Skeletal muscle tissue (tissue), 4 donors: ENCODE measurements around the gene TPM3. TPM values are rescaled to one million over a fixed set of nuclear protein-coding genes. Genes with fewer than 3 reads are reported as not detected.
A peak's percentile ranks its signal among the peaks of the same experiment; 100 is the strongest.

ENCODE experiments used
- H3K27ac ChIP-seq: one replicate; pipeline ENCODE4 v1.7.0; 2013; ENCODE audit warnings: mild to moderate bottlenecking, low read depth, low read length, inconsistent platforms
- H3K27me3 ChIP-seq, 3 donors: one replicate each; pipeline ENCODE4 v1.7.0; 2013; ENCODE audit warnings: low read length in 3 of 3; ENCODE audit not compliant: control insufficient read depth in 3 of 3, insufficient read depth in 3 of 3
- H3K36me3 ChIP-seq, 3 donors: one replicate each; pipeline ENCODE4 v1.7.0; 2013; ENCODE audit warnings: low read length in 3 of 3; ENCODE audit not compliant: control insufficient read depth in 3 of 3, insufficient read depth in 3 of 3
- H3K4me1 ChIP-seq, 3 donors: one replicate each; pipeline ENCODE4 v1.7.0; 2013; ENCODE audit warnings: low read length in 3 of 3, mild to moderate bottlenecking in 3 of 3; ENCODE audit not compliant: control insufficient read depth in 3 of 3, insufficient read depth in 3 of 3
- H3K4me3 ChIP-seq, 3 donors: one replicate each; pipeline ENCODE4 v1.7.0; 2013; ENCODE audit warnings: low read length in 3 of 3
- H3K9ac ChIP-seq, 3 donors: one replicate each; pipeline ENCODE4 v1.7.0; 2013; ENCODE audit warnings: low read length in 3 of 3, mild to moderate bottlenecking in 3 of 3, moderate library complexity in 2 of 3, low read depth in 1 of 3
- H3K9me3 ChIP-seq, 3 donors: one replicate each; pipeline ENCODE4 v1.7.0; 2013; ENCODE audit warnings: low read length in 3 of 3; ENCODE audit not compliant: control insufficient read depth in 3 of 3
- total RNA-seq: library from RNA; depleted of rRNA; stranded (reverse); fragments of >200 nt; gene quantifications from one replicate; pipeline ENCODE4 v1.2.3, GENCODE V29; 2014
- donor health status: Osteomylitis.

Gene TPM3
- total RNA-seq, 1 donor from 2014 or later = 202 TPM

DNA sequence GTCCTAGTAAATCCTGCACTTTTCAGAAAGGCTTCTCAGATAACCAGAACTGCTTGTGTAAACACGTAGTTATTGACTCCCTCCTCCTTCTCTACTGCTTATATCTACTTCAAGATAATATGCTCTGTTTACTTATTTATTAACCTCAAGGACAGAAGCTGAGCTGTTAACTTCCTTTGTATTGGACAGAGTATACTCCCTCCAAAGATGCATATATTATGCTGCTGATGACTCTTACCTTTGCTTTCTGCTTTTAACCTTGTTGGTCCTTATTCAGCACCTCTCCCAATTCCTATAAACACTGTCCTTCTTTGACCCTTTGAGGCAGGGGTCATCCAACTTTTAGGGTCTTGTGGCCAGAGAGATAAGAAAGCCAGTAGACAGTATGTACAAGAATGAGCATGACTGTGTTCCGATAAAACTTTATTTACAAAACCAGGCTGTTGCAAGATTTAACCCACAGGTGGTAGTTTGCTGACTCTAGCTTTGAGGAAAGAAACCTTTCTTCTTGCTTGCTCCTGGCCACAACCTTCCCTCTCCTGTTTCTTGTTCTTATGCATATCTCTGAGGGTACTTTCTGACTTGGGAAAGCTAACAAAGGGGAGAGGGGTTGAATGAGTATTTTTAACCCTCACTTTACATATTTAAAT, 4.9 kb downstream of the TPM3 start:
- H3K27me3 ChIP-seq = no peaks in the 10 kb centered on the region
- no peaks in the 10 kb centered on the region for H3K9me3 ChIP-seq
- peak overlapping the region; percentile 32 to 75 (median 38) for H3K9ac ChIP-seq
- peaks cover 0 to 18% (median 0%) of the 10 kb centered on the region in 3 donors for H3K36me3 ChIP-seq
- peak overlapping the region; percentile 58 for H3K27ac ChIP-seq
- H3K4me3 ChIP-seq = peak overlapping the region; percentile 23 to 57 (median 53)
- peaks cover 7 to 17% (median 17%) of the 10 kb centered on the region in 3 donors for H3K4me1 ChIP-seq

DNA sequence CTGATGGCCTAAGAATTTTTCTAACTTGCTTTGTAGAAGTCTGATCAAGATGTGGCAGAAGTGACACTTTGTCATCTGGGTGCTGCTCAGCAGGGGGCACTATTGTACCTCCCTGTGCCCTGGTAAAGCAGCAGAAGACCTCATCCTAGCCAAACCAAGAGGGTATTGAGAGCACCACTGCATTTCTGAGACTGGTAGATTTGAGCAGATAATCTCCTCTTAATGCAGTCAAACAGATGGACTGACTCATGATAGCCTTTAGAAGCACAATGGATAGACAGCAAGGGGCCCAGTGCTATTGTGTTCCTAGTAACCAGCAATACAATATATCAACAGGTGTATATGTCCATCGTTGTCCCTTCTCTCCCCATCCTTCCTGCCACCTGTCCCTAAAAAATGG, 5.7 kb downstream of the TPM3 start:
- peaks cover 0 to 11% (median 0%) of the 10 kb centered on the region in 3 donors for H3K36me3 ChIP-seq
- no peaks in the 10 kb centered on the region for H3K9me3 ChIP-seq
- H3K27me3 ChIP-seq = no peaks in the 10 kb centered on the region
- H3K9ac ChIP-seq = no peak overlapping the region
- peaks cover 12 to 24% (median 24%) of the 10 kb centered on the region in 3 donors for H3K4me1 ChIP-seq
- peak overlapping the region in 2 of 3 donors; percentile 6 to 17 for H3K4me3 ChIP-seq
- H3K27ac ChIP-seq = no peak overlapping the region

DNA sequence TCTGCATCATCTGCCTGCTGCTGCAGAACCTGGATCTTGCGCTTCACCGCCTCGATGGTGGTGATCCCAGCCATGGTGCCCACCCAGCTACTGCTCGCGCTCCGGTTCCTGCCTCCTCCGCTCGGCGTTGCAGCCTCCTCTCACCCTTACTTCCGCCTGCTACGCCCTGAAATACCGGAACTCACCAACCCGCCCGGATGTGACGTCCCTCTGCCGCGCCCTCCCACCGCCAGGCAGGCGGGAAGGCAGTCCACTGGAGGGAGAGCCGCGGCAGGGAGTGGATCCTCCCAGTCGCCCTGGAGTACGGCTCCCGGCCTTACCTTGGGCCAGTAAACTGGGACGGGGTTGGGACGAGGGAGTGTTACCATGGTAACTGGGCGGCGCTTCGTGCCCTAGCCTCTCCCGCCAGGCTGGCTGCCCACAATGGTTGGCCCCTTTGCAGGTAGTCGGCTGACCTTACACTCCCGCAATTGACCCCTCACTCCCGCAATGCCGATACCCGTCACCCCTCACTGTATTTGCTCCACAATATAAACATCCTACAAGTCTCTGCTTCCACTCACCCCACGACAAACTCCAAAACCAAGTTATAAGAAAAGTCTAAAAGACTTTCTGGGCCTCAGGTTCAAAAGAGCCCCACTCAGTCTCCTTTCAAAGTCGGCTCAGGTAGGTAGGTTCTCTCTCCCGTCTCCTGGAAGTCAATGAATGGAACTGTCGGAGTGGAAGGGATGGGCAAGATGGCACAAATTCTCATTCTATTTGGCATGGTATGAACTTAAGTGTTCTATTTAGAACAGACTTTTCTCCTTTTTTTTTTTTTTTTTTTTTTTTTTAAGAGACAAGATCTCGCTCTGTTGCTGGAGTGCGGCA, 8.6 kb downstream of the TPM3 start:
- Histone ChIP-seq H3K9me3 (no peaks in the 10 kb centered on the region), H3K9ac (peak overlapping the region; percentile 85 to 92 (median 88)), H3K4me1 (peaks cover 34 to 47% (median 44%) of the 10 kb centered on the region in 3 donors), H3K36me3 (peaks cover 5 to 15% (median 12%) of the 10 kb centered on the region in 3 donors), H3K27ac (peak overlapping the region; percentile 94), H3K27me3 (no peaks in the 10 kb centered on the region), H3K4me3 (peak overlapping the region; percentile 89 to 95 (median 89))

DNA sequence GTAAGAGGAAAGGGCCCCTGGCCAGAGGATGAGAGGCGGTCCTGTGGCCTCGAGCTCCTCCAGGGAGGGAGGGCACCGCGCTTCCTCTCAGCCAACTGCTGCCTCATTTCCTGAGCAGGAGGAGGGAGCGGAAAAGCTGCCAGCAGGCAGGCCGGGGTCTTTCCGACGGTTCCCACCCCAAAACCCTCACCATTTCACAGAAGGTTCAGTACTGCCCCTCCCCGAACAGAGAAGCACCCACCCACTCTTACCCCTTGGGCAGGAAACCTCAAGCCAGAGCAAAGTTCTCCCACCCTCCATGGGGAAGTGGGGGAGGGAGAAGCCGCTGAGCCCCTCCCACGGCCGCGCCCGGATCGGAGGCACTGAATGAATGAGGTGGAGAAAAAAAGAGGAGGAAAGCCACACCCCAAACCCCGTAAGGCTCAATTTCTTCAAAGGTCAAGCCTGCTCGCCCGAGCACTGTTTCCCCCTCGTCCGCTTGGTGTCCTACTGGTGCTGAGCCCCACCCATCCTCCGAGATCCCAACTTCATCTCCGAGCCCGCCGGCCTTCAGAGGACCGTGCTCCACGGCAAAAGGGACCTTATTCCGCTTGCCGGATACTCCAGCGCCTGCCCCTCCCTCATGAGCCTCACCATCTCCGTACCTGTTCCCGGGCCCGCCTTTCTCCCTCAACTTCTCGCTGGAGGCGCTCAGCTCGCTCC, 9.4 kb downstream of the TPM3 start:
- H3K9ac ChIP-seq = peak overlapping the region; percentile 85 to 92 (median 88)
- H3K4me1 ChIP-seq = peaks cover 42 to 52% (median 52%) of the 10 kb centered on the region in 3 donors
- H3K4me3 ChIP-seq = peak overlapping the region; percentile 89 to 95 (median 89)
- no peaks in the 10 kb centered on the region for H3K27me3 ChIP-seq
- peaks cover 5 to 13% (median 11%) of the 10 kb centered on the region in 3 donors for H3K36me3 ChIP-seq
- no peaks in the 10 kb centered on the region for H3K9me3 ChIP-seq
- peak overlapping the region; percentile 94 for H3K27ac ChIP-seq

DNA sequence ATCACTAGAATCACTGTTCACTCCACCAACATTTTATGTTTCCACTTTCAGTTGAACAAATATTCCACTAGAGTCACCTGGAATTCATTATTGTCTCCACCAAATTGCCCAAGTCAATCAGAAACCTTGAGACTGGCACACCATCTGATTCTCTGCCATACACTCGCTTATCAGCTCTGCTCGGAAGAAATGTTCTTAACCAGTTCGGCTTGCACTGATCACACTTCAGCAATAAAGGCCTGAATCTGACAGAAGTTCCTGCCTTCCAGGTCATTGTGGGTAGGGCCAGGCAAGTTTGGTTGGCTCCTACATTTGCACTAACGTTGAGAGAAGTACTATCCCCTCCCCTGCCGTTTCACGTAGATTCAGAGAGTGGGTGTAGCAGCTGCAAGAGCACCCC, 10.0 kb downstream of the TPM3 start:
- Histone ChIP-seq H3K4me1 (peaks cover 47 to 57% (median 55%) of the 10 kb centered on the region in 3 donors), H3K27me3 (no peaks in the 10 kb centered on the region), H3K4me3 (peak overlapping the region; percentile 89 to 95 (median 89)), H3K9ac (peak overlapping the region; percentile 85 to 92 (median 88)), H3K36me3 (peaks cover 7 to 15% (median 8%) of the 10 kb centered on the region in 3 donors), H3K9me3 (no peaks in the 10 kb centered on the region), H3K27ac (peak overlapping the region; percentile 94)

DNA sequence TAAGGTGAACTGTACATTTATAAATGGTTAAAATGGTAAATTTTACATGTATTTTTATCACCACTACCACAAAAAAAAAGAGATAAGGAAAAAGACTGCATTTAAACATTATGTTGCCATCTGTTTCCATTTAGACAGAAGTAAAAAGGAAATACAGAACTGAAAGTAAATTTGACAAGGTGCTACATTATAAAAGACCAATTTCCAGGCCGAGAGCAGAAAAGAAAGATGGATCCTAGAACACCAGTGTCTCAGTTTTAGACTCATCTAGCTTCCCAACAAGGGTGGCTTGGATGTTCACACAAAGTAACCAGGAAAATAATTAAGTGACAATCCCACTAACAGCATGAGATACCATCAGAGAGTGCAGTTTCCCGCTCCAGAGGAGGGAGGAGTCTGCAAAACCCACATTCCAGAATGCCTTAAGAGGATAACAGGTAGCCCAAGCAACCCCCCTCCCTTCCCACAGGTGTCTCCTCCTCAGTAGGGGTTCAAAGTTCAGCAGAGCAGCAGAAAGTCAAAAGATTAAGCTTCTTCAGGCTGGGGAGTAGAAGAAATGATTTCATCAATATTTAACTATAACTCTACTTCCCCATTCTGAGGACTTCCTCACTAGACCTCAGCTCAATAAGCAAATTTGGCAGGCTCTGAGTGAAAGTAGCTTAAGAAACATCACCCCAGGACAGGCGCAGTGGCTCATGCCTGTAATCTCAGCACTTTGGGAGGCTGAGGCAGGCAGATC, 11.8 kb downstream of the TPM3 start:
- no peak overlapping the region for H3K4me3 ChIP-seq
- H3K9me3 ChIP-seq = no peaks in the 10 kb centered on the region
- peaks cover 16 to 21% (median 16%) of the 10 kb centered on the region in 3 donors for H3K36me3 ChIP-seq
- H3K27me3 ChIP-seq = no peaks in the 10 kb centered on the region
- peak overlapping the region; percentile 31 for H3K27ac ChIP-seq
- peaks cover 58 to 70% (median 69%) of the 10 kb centered on the region in 3 donors for H3K4me1 ChIP-seq
- H3K9ac ChIP-seq = no peak overlapping the region

DNA sequence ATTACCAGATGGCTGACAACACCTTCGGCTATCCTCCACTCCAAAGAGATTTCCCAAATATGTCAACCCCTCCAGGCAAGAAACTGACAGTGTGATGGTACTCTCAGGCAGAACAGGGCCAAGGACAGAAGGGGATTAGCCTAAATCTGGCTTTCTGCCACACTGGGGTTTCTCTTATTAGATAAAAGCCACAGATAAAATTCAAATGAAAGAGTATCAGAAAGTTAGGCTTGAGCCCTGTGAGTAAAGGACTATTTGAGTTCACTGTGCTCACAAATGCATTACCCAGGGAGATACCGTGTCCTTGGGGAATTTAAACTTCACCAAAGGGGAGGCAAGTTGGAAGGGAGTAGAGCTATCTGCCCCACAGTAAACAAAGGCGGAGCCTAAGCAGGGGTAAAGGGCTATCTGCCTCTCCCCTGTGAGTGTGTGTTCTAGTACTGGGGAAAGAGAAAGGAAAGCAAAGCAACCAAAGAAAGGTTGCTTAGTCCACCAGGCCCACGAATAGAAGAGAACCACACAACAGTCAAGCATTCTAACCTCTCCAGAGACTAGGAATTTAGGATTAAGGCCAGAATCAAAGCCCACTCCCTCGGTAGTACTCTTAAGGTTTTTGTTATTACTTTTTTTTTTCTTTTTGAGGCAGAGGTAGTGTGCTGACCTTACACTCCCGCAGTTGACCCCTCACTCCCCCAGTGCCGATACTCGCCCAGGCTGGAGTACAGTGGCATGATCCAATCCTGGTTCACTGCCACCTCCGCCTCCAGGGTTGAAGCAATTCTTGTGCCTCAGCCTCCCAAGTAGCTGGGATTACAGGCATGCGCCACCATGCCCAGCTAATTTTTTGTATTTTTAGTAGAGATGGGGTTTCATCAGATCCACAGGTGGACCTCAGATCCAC, 12.7 kb downstream of the TPM3 start:
- peaks cover 58 to 71% (median 69%) of the 10 kb centered on the region in 3 donors for H3K4me1 ChIP-seq
- H3K9ac ChIP-seq = peak overlapping the region in 2 of 3 donors; percentile 0 to 8
- peak overlapping the region in 2 of 3 donors; percentile 7 to 13 for H3K4me3 ChIP-seq

DNA sequence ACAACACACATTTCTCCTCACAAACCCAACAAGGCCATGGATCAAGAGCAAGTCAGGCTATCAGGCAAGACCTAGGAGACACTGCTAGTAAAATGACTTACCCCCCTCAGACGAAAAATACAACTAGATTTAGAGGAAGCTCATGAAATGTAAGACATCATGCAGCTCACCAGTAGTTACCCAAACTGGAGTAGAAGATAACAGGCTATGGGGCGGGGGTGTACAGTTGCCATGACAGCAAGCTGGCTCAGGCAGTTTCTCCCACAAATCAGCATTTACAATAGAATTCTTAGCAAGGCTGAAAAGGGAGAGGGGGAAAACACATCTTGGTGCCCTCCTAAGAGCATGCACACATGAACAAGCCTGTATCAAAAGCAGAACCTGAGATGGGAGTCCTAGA, 13.9 kb downstream of the TPM3 start:
- Histone ChIP-seq H3K9ac (no peak overlapping the region), H3K27me3 (no peaks in the 10 kb centered on the region), H3K4me3 (no peak overlapping the region), H3K4me1 (peaks cover 58 to 66% (median 63%) of the 10 kb centered on the region in 3 donors), H3K9me3 (no peaks in the 10 kb centered on the region), H3K27ac (peak overlapping the region; percentile 2), H3K36me3 (peaks cover 22 to 26% (median 26%) of the 10 kb centered on the region in 3 donors)

More for the DNA sequence above, 12.7 kb downstream of the TPM3 start:
- Histone ChIP-seq H3K9me3 (no peaks in the 10 kb centered on the region), H3K36me3 (peaks cover 19 to 24% (median 22%) of the 10 kb centered on the region in 3 donors), H3K27me3 (no peaks in the 10 kb centered on the region), H3K27ac (peak overlapping the region; percentile 31)
